IPS-15b (cell line): ENCODE measurements around the gene SMIM24.
A peak's percentile ranks its signal among the peaks of the same experiment; 100 is the strongest.

Experiments used
- H3K27me3 ChIP-seq: one replicate; pipeline ENCODE4 v1.6.1; 2013; ENCODE audit warnings: low read length; ENCODE audit not compliant: control insufficient read depth, insufficient read depth
- H3K36me3 ChIP-seq: one replicate; pipeline ENCODE4 v1.6.1; 2013; ENCODE audit warnings: low read length; ENCODE audit not compliant: control insufficient read depth, insufficient read depth
- H3K4me1 ChIP-seq: one replicate; pipeline ENCODE4 v1.6.1; 2013; ENCODE audit warnings: mild to moderate bottlenecking, low read length; ENCODE audit not compliant: control insufficient read depth, insufficient read depth
- H3K4me3 ChIP-seq: one replicate; pipeline ENCODE4 v1.5.1; 2013; ENCODE audit warnings: low read depth, low read length
- H3K9ac ChIP-seq: one replicate; pipeline ENCODE4 v1.6.1; 2013; ENCODE audit warnings: low read depth, mild to moderate bottlenecking, low read length
- H3K9me3 ChIP-seq: one replicate; pipeline ENCODE4 v1.6.1; 2013; ENCODE audit warnings: mild to moderate bottlenecking, low read length; ENCODE audit not compliant: control insufficient read depth, insufficient read depth

The SMIM24 gene

DNA sequence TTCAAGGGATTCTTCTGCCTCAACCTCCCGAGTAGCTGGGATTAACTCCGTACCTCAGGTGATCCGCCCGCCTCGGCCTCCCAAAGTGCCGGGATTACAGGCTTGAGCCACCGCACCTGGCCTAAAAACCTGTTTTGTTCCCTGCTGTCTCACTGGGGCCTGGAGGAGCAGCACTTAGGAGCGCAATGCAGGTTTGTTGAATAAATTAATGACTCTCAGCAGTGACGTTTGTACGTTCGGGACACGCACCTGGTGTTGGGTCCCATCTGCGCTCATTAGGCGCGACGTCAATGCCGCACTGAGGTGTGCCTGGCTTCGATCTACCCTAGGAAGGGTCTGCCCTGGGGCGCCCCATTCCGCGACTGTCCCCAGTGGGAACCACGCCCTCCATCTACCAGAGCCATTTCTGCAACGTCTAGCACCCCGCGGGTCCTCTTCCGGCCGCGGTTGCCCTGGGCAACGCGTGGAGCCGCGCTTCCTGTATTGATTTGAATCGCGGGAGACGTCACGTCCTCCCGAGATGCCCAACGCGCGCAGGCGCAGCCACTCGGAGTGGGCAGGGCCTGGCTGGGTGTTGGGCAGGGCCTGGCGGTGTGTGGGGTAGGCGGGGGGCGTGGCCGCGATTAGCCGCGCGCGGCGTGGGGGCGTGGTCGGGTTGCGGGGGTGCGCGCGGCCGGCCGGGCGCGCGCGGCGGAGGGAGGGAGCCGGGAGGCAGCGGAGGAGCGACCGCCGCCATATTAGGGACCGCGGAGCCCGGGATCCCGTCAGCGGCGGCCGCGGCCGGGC, 25.5 kb upstream of the SMIM24 start, which contains the start of gene FZR1:
FZR1 (plus strand) TSS at position 714 of the 786 bp plus-strand sequence. CDS start 16,679 bp downstream, outside the sequence.
- Histone ChIP-seq H3K36me3 (peaks cover 6% of the 10 kb centered on the region), H3K9me3 (no peaks in the 10 kb centered on the region), H3K4me3 (peak within 1 kb of the TSS; percentile 94), H3K4me1 (peaks cover 2% of the 10 kb centered on the region), H3K9ac (peak within 1 kb of the TSS; percentile 79), H3K27me3 (no peaks in the 10 kb centered on the region)

DNA sequence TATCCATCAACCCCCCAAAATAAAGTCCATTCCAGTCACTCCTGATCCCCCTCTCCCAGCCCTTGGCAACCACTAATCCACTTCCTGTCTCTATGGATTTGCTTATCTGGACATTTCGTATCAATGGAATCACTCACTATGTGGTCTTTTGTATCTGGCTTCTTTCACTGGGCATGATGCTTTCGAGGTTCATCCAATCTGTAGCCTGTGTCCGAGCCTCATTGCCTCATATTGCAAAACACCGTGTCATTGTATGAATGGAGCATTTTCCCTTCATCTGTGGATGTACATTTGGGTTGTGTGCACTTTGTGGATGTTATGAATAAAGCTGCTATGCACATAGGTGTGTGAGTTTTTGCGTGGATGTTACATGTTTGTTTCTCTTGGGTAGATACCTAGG, 24.4 kb upstream of the SMIM24 start:
- H3K9ac ChIP-seq: no peak overlapping the region
- no peaks in the 10 kb centered on the region for H3K9me3 ChIP-seq
- H3K36me3 ChIP-seq: peaks cover 12% of the 10 kb centered on the region
- no peak overlapping the region for H3K4me3 ChIP-seq
- no peaks in the 10 kb centered on the region for H3K27me3 ChIP-seq
- H3K4me1 ChIP-seq: peaks cover 2% of the 10 kb centered on the region

DNA sequence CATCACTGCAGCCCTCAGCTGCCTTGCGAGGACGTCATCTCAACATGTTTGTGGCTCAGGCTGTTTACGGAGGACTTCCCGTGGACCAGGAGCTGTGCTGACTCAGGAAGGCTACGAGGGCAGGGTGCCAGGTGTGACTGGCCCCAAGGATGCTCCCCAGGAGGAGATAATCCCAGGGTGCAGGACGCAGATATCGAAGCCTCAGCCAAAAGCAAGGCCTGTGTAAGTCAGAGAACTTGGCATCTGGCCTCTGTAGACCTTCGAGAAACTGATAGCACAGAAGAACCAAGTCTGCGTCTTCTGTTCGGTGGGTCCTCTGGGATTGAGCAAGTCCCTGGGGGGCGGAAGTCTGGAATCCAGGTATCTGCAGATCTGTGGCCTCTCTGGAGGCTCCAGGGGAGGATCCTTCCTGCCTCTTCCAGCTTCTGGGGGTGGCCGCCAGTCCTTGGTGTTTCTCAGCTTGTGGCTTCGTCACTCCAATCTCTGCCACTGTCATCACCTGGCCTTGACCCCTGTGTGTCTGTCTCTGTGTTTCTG, 22.8 kb upstream of the SMIM24 start:
- no peaks in the 10 kb centered on the region for H3K9me3 ChIP-seq
- H3K4me1 ChIP-seq: peaks cover 2% of the 10 kb centered on the region
- H3K27me3 ChIP-seq: no peaks in the 10 kb centered on the region
- H3K4me3 ChIP-seq: no peak overlapping the region
- no peak overlapping the region for H3K9ac ChIP-seq
- H3K36me3 ChIP-seq: peaks cover 8% of the 10 kb centered on the region

DNA sequence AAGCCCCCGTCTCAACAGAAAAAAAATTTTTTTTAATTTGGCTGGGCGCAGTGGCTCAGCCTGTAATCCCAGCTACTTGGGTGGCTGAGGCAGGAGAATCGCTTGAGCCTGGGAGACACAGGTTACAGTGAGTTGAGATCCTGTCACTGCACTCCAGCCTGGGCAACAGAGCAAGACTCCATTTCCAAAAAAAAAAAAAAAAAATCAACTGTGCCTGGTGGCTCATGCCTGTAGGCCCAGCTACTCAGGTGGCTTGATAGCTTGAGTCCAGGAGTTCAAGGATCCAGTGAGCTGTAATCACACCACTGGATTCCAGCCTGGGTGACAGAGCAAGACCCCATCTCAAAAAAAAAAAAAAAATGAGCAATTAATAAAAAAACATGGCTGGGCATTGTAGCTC, 21.5 kb upstream of the SMIM24 start:
- H3K36me3 ChIP-seq: peaks cover 12% of the 10 kb centered on the region
- peaks cover 2% of the 10 kb centered on the region for H3K4me1 ChIP-seq
- no peaks in the 10 kb centered on the region for H3K9me3 ChIP-seq
- H3K9ac ChIP-seq: no peak overlapping the region
- no peak overlapping the region for H3K4me3 ChIP-seq
- H3K27me3 ChIP-seq: no peaks in the 10 kb centered on the region

DNA sequence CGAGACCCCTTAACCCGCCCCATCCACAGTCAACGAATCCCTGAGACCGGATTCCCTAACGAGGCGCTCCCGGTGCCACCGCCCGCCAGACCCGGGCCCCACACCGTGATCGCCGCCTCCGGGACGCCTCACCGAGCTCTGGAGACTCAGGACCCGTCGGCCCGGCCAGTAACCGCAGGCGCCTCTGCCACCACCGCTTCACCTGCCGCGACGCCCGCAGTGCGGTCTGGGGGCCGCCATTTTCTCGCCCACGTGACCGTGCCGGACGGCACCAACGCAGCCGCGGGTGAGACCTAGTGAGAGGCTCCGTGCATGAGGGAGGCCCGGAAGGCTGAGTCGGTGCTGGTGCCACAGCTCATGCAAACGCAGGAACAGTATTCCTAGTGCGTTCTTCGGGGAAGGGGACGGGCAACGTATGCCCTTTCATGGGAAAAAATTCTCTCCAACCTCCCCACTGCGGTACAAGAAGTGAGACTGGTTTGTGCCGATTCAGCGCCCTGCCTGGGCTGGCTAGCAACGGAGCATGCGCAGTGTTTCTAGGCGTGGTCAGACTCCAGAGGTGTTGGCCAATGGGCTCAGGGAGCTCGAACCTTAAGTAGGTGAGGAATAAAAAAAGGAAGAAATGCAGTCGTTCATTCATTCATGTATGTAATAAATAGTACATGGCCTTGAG, 20.2 kb upstream of the SMIM24 start, which contains the start of gene DOHH:
DOHH (minus strand) TSS at position 246 of the 673 bp plus-strand sequence. CDS start 3,860 bp downstream, outside the sequence.
- Histone ChIP-seq H3K36me3 (peaks cover 21% of the 10 kb centered on the region), H3K9me3 (no peaks in the 10 kb centered on the region), H3K27me3 (no peaks in the 10 kb centered on the region), H3K4me1 (peaks cover 2% of the 10 kb centered on the region), H3K4me3 (peak within 1 kb of the TSS; percentile 98), H3K9ac (peak within 1 kb of the TSS; percentile 100)

DNA sequence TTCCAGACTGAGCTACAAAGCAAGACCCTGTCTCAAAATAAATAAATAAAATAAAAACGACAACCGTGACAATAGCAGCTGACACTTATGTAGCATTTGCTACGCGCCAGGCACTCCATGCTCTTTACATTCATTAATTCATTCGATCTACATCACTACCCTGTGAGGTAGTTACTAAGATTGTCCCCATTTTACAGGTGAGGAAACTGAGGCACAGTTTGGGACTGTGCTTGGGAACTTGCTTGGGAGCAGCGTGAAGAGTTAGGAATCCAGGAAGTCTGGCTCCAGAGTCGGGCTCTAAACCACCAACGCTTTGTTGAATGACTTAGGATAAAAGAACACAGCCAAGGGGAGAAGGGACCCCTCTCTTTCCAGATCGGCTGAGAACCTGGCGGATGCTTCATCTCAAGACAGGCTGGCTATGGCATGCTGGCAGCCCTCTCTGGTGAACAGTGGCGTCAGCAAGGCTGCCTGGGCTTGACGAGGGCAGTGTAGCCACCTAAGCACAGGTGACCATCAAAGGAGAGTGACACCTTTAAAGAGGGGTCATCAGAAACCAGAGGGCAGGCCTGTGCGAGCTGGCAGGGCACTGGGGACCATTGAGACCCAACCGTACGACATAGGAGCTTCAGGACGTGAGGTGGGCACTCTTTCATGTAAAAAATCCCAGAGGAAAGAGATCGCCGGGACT, 19.6 kb upstream of the SMIM24 start:
- H3K4me3 ChIP-seq: peak overlapping the region; percentile 98
- H3K27me3 ChIP-seq: no peaks in the 10 kb centered on the region
- H3K36me3 ChIP-seq: peaks cover 24% of the 10 kb centered on the region
- no peaks in the 10 kb centered on the region for H3K9me3 ChIP-seq
- peaks cover 2% of the 10 kb centered on the region for H3K4me1 ChIP-seq
- peak overlapping the region; percentile 100 for H3K9ac ChIP-seq

DNA sequence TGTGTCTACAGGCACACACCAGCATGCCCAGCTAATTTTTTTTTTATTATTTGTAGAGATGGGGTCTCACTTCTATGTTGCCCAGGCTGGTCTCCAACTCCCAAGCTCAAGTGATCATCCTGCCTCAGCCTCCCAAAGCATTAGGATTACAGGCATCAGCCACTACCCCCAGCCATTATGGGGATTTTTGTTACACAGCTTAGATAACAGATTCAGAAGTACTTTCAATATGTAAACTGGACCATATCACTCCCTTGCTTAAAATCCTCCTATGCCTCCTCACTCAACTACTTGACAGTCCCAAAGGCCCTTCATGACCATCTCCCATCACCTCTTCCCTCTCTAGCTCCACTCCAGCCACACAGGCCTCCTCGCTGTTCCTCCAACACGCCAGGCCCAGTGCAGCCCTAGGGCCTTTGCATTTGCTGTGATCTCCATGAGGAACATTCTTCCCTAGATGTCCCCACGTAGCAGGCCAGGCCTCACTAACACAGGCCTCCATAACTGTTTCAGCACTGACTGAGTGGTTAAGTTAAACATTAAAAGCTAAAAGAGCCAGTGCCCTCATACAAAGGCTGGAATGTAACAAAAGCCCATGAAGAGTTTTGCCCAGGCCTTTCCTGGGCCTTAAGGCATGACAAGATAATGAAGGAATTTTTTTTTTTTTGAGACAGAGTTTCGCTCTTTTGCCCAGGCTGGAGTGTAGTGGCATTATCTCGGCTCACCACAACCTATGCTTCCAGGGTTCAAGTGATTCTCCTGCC, 17.6 kb upstream of the SMIM24 start:
- no peaks in the 10 kb centered on the region for H3K27me3 ChIP-seq
- H3K9me3 ChIP-seq: no peaks in the 10 kb centered on the region
- peaks cover 2% of the 10 kb centered on the region for H3K4me1 ChIP-seq
- H3K36me3 ChIP-seq: peaks cover 31% of the 10 kb centered on the region
- no peak overlapping the region for H3K9ac ChIP-seq
- H3K4me3 ChIP-seq: no peak overlapping the region

DNA sequence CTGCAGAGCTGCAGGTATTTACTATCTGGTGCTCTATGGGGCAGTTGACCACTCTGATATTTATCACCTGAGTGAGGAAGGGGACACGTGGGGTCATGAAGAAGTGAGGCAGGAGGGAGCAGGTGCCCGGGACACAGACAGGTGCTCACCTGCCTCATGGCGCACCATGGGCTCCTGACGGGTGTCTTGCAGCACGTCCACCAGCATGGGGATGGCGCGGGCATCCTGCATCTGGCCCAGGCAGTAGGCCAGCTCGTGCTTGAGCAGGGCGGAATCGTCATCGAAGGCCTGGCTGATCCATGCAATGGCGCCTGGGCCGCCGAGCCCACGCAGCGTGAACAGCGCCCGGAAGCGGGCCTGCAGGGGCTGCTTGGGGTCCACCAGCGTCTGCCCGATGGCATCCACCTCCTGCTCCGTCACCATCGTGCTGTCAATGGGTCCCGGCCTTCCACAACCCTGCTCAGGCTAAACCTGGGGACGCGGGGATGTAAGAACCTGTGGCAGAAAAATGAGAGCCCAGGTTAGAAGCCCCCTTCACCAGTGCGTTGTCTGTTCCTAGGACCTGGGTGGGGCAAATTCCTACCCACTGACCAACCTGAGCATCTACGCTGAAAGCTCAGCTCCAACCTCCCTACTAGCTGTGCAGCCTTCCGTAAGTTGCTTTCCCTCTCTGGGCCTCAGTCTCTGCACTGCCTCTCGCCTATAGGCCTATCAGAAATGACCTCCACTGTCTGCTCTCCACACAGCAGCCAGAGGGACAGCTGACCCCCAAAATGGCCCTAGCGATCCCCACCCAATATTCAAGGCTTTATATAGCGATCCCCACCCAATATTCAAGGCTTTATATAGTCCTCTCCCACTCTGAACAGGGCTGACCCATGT, 16.3 kb upstream of the SMIM24 start:
- Histone ChIP-seq H3K4me3 (no peak overlapping the region), H3K27me3 (no peaks in the 10 kb centered on the region), H3K36me3 (peaks cover 36% of the 10 kb centered on the region), H3K9ac (no peak overlapping the region), H3K4me1 (peaks cover 2% of the 10 kb centered on the region), H3K9me3 (no peaks in the 10 kb centered on the region)

DNA sequence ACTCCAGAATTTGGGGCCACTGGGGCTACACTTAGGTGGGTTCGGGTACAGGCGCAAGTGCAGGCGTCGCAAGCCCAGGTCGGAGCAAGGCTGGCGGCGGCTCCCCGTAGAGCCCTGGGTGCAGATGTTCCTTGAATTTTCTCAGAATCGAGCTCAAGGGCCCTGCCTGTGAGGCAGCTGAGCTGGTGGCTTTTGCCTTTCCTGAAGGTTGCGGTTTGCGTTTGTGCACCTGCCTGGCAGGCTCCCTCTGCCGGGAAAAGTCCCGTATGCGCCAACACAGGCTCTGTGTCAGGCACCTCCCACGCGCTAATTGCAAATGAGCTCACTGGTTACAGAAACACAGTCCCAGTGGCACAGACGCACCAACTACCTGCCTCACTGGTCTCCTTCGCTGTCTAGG, 14.2 kb upstream of the SMIM24 start:
- Histone ChIP-seq H3K4me1 (no peaks in the 10 kb centered on the region), H3K9me3 (no peaks in the 10 kb centered on the region), H3K9ac (no peak overlapping the region), H3K36me3 (peaks cover 35% of the 10 kb centered on the region), H3K27me3 (no peaks in the 10 kb centered on the region), H3K4me3 (no peak overlapping the region)

DNA sequence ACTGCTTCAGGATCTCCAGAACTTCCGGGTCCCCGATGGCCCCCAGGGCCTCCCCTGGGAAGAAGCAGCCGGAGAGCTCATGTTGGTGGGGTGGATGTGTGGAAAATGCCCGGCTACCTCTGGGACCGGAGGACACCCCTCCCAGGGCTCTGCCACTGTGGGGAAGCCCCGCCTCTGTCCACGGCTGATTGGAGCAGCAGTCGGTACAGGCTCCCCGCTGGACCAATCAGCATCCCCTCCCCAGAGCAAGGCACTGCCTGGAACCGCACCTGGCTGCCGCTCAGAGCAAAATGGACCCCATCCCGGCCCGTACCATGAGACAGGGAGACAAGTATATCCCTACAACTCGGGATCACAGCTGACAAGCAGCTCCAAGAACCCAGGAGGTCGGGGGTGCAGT, 13.7 kb upstream of the SMIM24 start:
- Histone ChIP-seq H3K4me1 (no peaks in the 10 kb centered on the region), H3K4me3 (no peak overlapping the region), H3K9ac (no peak overlapping the region), H3K27me3 (no peaks in the 10 kb centered on the region), H3K9me3 (no peaks in the 10 kb centered on the region), H3K36me3 (peaks cover 35% of the 10 kb centered on the region)
